Dermis blood vessel endothelial cell (primary cell): ENCODE measurements around the gene LRRC26. TPM values are rescaled to one million over a fixed set of nuclear protein-coding genes. Genes with fewer than 3 reads are reported as not detected.
A peak's percentile ranks its signal among the peaks of the same experiment; 100 is the strongest.

ENCODE experiments used
- DNase-seq: peaks from one replicate; pipeline ENCODE4 v3.0.0; 2010
- total RNA-seq: library from RNA; depleted of rRNA; stranded (reverse); fragments of >200 nt; gene quantifications from 2 replicates; pipeline ENCODE4 v1.2.3, GENCODE V29; 2014

The LRRC26 gene
- total RNA-seq, 1 donor from 2014 or later, result not detected

DNA sequence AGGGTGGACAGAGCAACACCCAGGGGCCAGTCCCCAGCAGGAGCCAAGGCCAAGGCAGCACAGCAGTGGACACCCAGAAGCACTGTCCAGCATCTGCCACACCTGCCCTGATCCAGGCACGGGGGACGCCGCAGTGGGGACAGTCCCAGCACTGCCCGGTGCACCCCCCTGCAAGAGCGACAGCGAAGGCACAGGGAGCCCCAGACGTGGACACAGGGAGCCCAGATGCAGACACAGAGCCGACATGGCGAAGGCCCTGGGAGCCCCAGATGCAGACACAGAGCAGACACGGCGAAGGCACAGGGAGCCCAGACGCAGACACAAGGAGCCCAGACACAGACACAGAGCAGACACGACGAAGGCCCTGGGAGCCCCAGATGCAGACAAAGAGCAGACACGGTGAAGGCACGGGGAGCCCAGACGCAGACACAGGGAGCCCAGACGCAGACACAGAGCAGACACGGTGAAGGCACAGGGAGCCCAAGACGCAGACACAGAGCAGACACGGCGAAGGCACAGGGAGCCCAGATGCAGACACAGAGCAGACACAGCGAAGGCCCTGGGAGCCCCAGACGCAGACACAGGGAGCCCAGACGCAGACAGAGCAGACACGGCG is 14.2 kb upstream of the LRRC26 start:
- no peak for DNase-seq

DNA sequence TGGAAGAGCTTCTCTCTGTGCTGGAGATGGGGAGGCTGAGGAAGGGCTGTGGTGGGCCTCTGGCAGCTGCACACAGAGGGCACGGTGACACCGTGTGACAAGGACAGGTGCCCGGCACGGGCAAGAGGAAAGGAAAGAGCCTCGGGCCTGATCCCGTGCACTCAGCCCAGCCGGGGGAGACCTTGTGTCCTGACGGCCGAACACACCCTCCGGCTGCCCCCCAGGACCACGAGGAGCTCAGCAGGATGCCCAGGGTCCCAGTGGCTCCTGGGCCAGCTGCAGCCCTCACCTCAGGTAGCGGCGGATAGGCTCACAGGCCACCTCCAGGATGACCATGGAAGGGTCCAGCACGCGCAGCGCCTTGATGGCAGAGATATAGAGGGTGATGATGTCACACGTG is 13.0 kb upstream of the LRRC26 start:
- DNase-seq, result no peak

DNA sequence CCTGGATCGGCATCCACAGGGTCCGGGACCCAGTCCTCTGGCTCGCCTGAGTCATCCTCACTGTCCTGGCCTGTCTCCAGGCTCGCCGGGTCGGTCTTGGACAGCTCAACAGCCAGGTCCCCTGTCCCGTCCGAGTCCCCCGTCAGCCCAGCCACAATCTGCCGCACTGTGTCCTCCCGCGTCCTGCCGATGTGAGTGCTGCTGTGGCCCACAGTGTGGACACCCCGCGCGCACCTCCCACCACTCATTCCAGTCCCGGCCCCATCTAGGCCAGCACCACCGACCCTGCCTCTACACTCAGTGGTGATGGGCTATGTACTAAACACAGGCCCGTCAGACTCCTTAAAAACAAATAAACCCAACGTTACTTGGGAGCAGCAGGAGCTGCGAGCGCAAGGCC is 11.8 kb upstream of the LRRC26 start:
- DNase-seq, result no peak

DNA sequence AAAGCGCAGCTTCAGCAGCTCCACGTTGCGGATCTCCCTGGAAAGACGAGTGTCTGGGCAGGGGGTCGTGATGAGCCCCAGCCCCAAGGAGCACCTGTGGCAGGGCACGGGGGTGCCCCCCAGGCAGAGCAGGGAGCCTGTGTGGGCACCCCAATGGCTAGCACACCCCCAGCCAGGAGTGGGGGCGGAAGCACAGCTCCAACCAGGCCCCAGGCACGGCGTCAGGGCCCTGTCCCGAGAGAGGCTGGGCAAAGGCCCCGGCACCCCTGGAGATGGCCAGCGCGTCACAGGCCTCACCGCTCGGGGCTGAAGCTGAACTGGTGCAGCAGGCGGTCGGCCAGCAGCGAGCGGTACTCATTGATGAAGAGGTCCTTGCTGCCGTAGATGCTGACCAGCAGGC is 10.6 kb upstream of the LRRC26 start:
- DNase-seq, result no peak

- DNase-seq, result no peak
Observed at GRCh38 chr9:137179761-137180160, 9.9 kb upstream of the LRRC26 start.

GRCh38 chr9:137178939-137179630 is 9.2 kb upstream of the LRRC26 start:
- DNase-seq, result no peak

DNA sequence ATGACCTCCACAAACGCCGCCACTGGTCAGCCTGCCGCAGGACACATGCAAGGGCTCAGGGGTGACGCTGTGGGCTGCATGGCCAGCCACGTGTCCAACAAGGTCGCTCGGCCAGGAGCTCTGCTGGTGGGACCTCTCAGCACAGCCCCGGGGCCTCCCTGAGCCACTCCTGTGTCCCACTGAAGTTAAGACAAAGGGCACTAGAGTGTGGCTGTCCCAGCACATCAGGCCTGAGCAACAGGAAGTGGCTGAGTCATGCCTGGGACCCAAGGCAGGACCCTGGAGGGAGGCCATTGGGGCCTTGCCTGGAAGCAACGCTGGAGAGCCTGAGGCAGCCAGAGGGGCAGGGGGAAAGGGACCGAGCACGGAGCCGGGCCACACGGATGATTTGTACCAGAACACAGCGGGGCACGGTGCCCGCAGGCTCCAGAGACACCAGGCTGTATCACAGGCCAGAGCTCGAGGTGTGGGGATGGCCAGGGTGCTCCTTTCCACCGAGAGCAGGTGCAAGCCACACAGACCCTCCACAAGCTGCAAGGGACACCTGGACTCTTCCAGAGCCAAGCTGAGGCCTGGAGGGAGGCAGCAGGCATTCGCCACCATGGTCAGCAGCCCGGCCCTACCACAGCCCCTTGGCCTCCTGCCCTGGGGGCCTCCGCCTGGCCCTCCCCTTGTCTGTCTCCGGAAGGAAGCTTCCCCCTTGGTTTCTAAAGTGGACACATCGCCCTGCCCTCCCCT is 8.5 kb upstream of the LRRC26 start:
- no peak for DNase-seq

DNA sequence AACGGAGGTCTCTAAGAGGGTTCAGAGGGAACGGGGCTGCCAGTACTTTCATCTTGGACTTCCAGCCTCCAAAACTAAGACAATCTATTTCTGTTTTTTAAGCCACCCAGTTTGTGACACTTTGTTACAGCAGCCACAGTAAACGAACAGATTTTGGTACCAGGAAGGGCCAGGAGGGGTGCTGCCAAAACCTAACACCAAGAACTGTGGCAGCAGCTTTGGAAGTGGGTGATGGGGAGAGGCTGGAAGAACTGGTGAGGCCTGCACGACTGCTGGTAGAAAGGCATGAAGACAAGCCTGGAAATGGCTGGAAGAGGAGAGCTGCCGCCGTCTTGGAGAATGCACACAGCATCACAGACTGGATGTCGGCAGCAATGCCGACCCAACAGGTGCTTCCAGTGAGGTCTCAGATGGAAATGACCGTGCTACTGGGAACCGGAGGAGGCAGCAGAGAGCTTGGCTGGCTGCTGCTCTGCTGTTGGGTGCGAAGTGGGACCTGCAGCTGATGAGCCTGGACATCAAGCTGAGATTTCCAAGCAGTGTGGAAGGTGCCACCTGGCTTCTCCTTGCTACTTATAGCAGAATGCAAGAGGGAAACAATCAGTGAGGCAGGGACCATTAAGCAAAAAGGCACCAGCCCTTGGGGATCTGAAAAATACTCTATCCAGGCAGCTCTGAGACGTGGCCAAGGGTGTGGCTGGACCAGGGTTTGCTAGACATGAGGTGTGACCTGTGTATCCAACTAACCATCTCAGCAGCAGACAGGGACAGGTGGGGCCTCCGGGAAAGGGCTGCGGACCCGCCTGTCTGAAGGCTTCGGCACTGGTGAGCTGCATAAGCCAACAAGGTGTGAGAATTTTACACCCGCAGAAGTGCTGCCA is 6.7 kb upstream of the LRRC26 start:
- DNase-seq, result peak; percentile 70

GRCh38 chr9:137175345-137175961 is 5.6 kb upstream of the LRRC26 start:
- peak; percentile 13 for DNase-seq

DNA sequence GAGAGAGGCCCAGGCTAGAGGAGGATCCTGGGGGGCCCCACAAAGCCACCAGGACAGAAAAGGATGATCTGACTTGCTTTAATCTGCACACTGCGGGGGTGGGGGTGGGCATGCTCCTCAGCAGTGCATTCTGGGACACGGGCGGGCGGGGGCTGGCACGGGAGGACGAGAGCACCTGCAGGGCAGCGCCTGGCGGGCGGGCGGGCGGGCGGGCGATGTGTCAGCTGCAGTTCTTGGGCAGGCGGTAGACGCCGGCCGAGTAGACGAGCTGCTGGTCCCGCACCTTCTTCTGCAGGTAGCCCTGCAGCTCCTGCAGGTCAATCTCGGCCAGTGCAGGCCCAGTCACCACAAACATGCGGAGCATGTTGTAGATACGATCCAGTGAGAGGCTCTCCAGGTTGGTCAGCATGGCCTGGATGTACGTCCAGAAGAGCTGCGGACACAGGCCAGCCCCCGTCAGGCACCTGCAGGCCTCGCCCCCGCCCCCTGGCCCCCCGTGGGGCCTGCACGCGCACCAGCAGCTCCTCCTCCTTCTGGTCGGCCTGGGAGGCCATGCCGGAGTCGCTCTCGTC is 5.0 kb upstream of the LRRC26 start:
- no peak for DNase-seq

DNA sequence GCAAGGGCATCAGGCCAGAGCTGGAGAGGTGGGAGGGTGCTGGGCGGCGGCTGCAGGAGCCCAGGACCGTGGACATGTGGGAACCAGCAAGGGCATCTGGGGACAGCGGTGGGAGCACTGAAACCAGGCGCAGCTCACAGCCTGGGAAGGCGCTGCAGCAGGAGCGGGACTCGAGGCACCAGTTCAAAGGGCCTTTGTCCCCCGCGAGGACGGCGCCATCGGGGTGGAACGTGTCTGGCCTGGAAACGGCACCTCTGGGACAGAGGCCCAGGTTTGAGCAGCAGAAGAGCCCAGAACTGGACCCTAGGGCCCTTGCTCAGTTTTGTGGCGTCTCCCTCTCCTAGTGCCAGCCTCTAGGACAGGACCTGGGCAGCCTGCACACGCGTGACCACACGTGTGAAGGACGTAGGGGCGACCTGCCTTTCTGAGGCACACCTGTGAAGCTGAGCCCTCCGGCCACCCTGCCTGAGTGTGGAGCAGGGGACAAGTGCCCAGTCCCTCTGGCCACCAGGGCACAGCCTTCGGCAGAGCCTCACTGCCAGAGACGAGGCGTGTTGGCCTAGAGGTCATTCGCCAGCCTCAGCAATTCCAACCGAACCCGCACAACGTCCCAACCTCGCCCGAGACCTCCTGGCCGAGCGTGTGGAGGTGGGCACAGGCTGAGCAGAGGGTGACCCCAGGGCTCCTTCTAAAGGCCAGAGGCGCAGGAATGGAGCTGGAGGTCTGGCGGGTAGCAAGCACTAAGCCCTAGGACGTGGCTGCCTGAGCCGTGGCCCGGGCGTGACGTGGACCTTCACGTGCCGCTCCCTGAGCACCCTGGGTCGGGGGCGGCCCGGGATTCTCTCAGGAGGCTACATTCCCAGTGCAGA is 4.2 kb upstream of the LRRC26 start:
- no peak for DNase-seq

- peak; percentile 12 for DNase-seq
Observed at GRCh38 chr9:137172901-137173795, 3.3 kb upstream of the LRRC26 start.

GRCh38 chr9:137171149-137171900 is 1.5 kb upstream of the LRRC26 start:
- DNase-seq, result no peak

DNA sequence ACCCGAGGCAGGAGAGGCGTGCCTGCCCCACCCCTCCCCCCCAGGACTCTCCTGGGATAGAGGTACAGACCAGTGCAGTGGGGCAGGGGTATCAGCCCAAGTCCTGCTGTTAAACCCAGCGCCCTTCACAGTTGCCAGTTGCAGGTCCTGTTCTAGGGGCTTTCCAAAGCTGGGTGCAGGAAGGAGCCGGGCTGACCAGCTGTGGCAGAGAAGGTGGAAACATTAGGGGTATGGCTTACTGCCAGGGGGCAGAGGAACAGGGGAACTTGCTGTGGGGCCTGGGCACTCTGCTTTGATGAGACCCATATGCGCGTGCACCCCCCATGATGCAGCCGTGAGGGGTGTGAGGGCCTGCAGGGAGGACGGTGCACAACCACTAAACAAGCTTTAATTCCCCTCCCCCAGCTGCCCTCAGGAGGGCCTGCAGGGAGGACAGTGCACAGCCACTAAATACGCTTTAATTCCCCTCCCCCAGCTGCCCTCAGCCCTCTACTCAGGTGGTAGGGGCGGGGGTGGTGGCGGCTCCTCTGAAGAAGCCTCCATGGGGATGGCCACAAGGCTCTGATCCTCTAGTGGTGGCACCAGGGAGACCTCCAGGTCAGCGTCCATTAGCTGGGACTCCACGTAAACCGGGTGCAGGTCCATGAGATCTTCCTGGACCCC is 766 bp upstream of the LRRC26 start:
- DNase-seq, result no peak

GRCh38 chr9:137168904-137169856 is 671 bp downstream of the LRRC26 start:
- DNase-seq, result peak; percentile 56

DNA sequence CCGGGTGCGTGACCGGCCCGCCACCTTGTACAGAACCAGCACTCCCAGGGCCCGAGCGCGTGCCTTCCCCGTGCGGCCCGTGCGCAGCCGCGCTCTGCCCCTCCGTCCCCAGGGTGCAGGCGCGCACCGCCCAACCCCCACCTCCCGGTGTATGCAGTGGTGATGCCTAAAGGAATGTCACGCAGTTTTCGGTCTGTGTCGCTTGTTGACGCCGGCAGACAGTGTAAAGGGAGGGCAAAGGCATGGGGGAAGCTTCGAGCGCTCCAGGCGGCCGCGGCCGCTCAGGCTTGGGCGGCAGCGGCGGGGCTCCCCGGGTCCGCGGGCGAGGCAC is 1.3 kb downstream of the LRRC26 start:
- DNase-seq, result peak; percentile 9

DNA sequence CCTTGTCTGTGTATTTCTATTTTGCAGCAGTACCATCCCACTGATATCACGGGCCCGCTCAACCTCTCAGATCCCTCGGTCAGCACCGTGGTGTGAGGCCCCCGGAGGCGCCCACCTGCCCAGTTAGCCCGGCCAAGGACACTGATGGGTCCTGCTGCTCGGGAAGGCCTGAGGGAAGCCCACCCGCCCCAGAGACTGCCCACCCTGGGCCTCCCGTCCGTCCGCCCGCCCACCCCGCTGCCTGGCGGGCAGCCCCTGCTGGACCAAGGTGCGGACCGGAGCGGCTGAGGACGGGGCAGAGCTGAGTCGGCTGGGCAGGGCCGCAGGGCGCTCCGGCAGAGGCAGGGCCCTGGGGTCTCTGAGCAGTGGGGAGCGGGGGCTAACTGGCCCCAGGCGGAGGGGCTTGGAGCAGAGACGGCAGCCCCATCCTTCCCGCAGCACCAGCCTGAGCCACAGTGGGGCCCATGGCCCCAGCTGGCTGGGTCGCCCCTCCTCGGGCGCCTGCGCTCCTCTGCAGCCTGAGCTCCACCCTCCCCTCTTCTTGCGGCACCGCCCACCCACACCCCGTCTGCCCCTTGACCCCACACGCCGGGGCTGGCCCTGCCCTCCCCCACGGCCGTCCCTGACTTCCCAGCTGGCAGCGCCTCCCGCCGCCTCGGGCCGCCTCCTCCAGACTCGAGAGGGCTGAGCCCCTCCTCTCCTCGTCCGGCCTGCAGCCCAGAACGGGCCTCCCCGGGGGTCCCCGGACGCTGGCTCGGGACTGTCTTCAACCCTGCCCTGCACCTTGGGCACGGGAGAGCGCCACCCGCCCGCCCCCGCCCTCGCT is 1.9 kb downstream of the LRRC26 start:
- no peak for DNase-seq
